GM19324 (cell line): ENCODE results near the gene MT1G.
"Not testable (repeated sequence)": the region's sequence is repeated elsewhere in the genome, so short reads cannot be mapped to it uniquely, and the experiment has no call there.

Experiments used
- ATAC-seq: cut with Tn5 transposase; IDR thresholded peaks from one replicate; pipeline ENCODE4 v1.9.1; 2021; ENCODE audit warnings: mild to moderate bottlenecking, moderate library complexity; ENCODE audit not compliant: unreplicated experiment, low FRiP score

The MT1G gene

DNA sequence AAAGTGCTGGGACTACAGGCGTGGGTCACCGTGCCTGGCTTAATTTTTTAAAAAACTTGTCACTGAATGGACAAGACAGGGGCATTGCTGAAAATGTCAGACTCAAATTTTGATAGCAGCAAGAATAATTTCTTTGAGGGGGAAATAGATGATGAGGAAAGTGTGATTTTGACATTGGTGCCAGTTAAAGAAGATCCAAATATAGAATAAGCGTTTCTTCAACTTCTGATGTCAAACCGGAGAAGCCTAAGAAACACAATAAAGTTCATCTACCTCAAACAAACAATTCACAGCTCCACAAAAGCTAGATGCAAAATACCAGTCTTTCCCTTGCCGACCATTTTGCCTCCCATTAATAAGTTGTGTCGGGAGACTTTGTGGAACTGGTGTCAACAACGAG is 18.9 kb upstream of the MT1G start:
- ATAC-seq: no peak

DNA sequence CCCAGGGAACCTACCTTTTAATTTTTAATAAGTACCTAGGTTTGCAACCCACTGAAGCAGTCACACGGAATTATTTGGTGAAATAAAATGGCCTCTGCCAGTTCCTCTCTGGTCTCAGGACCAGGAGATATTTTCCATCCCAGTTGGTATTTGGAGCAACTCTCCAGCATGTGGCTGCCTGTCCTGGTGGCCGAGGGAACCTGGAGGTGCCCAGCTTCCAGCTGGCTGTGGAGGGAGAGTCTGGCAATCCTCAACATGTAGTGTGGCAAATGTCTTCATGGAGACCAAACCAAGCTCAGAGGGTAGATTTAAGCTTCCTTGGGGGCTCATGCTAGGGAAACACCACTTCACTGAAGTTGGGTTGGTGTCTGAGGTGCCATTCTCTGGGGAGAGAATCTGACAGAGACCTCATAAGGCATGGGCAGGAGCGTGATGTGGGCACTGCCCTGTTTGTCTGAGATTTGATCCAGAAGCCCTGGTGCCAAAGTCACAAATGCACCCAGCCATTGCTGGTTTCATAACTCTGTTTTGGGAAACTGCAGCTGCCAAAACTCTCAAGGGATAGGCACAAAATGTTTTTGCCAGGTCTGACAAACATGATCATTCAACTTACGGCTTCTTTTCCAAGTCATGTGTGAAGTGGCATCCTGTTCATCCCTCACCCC is 17.2 kb upstream of the MT1G start:
- no peak for ATAC-seq

DNA sequence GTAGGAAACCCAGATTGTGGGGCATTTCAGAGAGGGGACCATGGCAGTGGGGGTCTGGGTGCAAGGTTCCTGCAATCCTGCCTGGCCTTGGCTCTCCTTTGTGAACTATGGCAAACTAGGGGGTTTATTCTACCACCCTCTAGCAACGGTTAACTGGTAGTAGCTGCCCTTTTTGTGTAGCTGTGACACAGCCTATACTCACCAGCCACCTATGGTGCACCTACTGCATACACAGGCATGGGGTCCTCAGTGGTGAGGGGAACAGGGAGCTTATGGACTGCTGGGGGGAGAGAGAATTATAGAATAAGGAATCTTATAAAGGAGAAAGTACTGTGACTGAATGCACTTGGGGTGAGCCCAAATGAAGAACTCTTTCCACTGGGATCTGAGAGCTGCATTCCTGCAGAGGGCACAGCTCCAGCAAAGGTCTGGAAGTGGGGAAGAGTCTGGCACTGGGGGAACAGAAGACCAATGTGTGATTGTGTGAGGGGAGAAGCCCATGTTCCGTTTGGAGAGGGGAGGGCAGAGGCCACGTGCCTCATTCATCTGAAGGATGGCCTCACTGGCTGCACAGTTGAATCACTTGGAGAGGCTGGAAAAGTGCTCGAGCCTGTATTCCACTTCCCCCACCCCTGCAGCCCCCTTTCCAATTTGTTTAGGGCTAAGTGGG is 16.5 kb upstream of the MT1G start:
- ATAC-seq: no peak

DNA sequence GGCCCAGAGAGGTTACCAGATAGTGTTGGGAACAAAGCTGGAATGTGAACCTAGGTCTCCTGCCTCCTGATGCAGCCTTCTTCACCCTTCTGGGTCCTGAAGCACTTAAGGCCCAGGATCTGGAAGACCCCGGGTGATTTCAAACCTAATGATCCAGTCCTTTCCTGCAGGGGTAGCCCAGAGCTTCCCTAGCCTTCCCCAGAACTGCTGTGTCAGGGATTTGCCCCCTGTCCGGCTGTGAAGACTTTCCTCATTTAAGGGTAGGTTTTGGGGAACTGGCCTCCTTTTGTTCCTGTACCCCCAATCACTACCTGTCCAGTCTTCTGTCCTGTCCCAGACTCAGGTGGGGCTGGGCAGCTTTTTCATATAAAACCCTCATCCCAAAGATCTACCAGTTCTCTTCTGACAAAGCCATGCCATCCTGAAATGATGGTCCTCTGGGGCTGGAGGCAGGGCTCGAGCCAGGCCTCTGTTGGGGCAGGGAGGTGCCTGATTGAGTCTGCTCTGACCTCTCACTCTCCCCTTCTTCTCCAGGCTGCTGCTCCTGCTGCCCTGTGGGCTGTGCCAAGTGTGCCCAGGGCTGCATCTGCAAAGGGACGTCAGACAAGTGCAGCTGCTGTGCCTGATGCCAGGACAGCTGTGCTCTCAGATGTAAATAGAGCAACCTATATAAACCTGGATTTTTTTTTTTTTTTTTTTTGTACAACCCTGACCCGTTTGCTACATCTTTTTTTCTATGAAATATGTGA is 15.7 kb upstream of the MT1G start:
- ATAC-seq: no peak

DNA sequence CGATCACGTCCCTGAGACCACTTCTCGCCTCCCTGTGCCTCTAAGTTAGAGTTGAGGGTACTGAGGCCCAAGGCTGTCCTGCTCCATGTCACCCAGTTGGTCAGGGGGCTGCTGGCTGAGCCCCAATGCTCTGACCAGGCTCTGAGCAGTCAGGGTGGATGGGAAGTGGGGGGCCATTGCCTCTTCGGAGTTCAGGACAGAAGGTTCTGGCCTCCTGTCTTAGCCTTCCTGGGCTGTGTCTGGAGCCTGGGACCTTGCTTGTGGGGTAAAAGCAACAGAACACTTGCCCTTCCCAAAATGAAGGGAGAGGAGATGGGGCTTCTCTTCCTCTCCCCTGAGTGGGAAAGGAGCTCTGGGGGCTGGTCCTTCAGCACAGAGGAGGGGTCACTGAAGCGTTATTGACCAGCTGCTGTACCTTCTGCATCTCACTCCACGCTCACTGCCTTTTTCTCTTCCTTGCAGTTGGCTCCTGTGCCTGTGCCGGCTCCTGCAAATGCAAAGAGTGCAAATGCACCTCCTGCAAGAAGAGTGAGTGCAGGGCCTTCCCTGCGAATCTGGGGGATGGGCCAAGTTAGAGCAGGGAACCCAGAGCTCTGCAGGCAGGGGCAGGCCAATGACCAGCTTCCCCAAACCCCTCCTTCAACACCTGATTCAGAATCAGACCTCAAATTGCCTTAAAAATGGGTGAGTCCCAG is 15.0 kb upstream of the MT1G start:
- peak; percentile 3 for ATAC-seq

DNA sequence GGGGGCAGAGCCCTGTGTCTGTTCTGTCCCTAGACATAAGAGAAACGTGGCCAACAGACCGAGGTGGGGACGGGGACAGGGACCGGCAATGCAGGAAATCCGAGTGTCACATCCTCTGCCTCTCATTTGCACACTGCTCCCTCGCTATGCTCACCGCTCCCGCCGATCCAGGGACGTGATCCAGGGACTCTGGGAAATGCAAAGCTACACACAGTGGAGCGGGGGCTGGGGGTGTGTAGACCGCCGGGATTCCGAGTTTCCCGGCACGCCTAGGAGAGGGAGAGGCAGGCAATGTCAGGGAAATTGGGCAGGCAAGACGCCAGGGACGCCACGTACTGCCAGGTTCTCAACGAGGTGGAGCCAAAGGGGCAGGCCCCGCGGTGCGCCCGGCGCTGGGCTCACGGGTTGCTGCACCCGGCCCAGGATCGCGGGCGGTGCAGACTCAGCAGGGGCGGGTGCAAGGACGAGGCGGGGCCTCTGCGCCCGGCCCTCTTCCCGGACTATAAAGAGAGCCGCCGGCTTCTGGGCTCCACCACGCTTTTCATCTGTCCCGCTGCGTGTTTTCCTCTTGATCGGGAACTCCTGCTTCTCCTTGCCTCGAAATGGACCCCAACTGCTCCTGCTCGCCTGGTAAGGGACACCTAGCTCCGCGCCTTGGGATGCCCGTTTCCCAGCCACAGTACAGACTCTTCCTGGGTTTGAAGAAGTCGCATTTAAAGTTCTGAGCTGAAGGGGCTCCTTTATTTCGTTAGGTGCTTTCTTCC is 14.3 kb upstream of the MT1G start, which contains the start of gene MT1X:
Gene MT1X (plus strand): TSS at position 532 of the 764 bp plus-strand sequence. CDS start 71 bp downstream, at position 603.
- ATAC-seq: peak; percentile 98

DNA sequence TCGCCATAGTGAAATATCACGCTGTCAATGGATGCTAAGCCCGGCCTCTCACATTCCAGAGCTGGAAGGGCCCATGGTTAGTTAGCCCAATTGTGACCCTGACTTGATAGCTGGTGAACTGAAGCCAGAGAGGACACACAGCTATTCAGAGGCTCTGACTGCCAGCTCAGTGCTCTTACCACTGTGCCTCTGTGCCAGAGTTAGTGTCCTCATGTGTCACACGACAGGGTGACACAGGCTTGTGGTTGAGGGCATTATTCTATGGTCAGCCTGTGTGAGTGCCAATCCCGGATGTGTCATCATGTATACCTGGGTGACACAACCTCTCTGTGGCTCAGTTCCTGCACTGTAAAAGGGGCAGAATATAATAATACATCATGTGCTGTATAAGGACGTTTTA is 12.0 kb upstream of the MT1G start:
- no peak for ATAC-seq

DNA sequence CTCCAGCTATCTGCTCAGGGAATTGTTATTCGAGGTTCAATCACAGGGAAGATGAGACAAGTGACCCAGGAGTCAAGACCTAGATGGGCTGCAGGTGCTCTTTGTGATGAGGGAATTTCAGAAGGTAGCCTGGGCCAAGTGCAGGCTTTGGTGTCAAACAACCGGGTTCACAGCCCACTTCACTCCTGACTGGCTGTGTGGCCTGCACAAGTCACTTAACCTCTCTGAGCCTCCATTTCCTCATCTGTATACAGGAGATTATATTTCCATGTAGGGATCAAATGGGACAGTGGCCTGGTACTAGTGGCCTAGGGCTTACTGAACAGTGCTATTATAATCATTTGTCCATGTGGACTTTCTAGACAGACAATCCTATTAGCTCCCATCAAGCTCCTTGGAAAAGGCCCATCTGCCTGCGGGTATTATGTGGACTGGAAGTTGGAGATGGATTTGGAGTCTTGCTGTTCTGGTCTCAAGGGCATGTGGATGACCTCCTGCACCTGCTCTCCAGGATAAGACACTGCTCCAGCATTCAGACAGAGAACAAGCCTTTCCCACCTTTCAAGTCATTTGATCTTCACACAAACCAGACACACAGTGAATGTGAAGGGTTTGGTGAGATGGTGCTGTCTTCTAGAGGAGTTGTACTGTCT is 11.3 kb upstream of the MT1G start:
- no peak for ATAC-seq

DNA sequence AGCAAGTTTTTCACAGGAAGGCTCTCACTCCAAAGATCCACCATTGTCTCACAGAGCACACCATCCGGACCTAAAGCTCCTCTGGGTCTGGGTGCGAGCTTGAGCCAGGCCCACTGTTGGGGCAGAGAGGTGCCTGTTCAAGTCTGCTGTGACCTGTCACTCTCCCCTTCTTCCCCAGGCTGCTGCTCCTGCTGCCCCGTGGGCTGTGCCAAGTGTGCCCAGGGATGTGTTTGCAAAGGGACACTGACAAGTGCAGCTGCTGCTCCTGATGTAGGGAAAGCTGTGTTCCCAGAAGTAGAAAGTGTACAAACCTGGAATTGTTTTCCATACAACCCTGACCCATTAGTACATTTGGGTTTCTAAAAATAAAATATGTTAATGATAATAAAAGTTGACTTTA is 9.6 kb upstream of the MT1G start:
- no peak for ATAC-seq

DNA sequence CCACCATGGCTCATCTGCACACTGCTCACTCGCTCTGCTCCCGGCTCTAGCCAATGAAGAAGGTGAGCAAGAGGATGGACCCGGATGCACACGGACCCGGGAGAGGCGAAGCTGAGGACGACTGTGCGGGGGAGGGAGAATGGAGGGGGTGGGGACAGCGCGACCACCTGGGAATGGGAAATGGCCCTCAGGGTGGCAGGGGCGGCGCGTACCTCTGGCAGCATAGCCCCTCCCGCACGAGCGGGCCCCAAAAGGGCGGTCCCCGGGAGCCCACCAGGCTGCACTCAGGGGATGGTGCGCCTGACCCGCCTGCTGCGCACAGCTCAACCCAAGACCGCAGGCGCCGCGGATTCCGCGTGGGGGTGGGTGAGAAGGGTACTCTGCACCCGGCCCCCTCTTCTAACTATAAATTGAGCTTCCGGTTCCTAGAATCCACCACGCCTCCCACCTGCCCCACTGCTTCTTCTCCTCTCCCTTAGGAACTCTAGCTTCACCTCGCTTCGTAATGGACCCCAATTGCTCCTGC is 7.9 kb upstream of the MT1G start:
- ATAC-seq: no peak

DNA sequence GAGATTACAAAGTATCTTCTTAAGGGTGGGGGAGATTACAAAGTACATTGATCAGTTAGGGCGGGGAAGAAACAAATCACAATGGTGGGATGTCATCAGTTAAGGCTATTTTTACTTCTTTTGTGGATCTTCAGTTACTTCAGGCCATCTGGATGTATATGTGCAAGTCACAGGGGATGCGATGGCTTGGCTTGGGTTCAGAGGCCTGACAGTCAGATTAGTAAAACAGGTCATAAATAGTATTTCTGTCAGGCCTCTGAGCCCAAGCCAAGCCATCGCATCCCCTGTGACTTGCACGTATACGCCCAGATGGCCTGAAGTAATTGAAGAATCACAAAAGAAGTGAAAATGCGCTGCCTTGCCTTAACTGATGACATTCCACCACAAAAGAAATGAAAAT is 6.7 kb upstream of the MT1G start:
- ATAC-seq: not testable (repeated sequence)

DNA sequence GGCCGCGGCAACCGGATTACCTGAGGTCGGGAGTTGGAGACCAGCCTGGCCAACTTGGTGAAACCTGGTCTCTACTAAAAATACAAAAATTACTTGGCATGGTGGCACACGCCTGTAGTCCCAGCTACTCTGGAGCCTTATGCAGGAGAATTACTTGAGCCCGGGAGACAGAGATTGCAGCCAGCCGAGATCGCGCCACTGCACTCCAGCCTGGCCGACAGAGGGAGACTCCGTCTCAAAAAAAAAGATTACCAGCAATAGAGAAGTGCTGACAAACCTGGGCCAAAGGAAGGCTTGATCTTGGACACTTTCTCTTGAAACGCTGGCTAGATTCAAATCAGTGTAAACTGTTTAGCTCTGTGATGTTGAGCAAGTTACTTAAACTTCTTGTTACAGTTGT is 6.1 kb upstream of the MT1G start:
- ATAC-seq: no peak

DNA sequence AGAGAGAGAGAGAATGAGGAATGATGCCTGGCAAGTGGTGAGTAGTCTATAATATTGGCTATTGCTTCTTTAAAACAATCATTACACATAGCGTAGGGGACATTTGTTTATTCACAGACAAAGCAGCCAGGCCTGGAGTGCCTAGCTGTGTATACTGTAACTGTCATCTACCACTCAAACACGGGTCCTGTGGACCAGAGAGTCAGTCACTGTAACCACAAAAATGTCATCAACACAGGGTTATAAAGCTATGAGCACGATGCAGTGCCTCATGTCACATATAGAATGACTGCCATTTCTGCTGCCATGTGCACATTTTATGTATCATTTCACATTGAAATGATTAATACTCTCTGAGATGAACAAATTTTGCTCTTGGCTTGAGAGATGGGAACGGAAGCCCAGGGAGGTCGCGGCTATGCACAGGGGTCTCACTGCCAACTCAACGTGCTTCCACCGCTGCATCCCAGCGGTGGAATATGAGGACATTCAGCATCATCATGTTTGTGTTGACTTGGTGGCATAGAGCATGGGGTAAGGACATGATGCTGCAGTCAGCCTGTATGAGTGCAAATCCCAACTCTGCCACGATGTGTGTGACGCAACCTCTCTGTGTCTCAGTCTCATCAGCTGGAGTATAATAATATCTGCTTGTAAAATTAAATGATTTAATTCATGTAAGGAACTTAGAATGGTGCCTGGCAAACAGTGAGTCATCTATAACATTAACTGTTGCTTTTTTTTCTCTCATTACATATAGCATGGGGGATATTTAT is 5.1 kb upstream of the MT1G start:
- no peak for ATAC-seq

DNA sequence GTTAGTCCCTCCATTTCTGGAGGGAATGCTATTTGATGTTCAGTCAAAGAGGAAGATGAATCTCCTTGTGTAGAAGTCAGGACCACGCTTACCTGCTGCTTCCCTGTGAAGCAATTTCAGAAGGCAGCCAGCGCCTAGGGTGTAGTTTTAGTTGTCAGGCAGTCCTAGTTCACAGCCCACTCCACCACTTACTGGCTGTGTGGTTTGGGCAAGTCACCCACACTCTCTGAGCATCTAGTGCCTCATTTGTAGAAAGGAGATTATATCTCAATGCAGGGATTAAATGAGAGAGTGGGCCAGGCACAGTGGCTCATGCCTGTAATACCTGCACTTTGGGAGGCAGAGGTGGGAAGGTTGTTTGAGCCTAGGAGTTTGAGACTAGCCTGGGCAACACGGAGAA is 4.3 kb upstream of the MT1G start:
- not testable (repeated sequence) for ATAC-seq

DNA sequence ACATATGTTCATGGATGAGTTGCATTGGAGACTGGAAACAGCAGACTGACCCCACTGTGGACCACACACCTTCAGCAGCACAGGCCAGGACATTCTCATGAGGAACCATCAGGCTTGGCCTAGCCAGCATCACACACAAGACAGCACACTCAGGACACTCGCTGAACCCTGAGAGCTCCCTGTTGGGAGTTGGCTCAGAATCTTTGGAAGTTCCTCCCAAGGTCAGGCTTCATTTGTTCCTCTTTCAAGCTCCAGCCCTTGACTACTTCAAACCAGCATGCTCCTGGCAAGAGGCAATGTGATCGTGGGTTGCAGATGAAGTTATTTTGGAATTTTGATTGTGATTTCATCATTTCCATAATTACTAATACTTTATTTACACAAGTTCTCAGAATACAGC is 3.8 kb upstream of the MT1G start:
- ATAC-seq: not testable (repeated sequence)

DNA sequence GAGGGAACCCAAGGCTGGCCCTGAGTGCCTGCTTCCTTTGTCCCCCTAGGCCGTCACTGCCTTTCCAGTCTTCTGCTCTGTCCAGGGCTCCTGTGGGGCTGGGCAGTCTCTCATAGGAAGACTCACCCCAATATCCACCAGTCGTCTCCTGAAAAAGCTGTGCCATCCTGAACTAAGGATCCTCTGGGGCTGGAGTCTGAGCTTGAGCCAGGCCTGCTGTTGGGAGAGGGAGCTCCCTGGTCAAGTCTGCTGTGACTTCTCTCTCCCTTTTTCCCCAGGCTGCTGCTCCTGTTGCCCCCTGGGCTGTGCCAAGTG is 2.7 kb upstream of the MT1G start:
- no peak for ATAC-seq

DNA sequence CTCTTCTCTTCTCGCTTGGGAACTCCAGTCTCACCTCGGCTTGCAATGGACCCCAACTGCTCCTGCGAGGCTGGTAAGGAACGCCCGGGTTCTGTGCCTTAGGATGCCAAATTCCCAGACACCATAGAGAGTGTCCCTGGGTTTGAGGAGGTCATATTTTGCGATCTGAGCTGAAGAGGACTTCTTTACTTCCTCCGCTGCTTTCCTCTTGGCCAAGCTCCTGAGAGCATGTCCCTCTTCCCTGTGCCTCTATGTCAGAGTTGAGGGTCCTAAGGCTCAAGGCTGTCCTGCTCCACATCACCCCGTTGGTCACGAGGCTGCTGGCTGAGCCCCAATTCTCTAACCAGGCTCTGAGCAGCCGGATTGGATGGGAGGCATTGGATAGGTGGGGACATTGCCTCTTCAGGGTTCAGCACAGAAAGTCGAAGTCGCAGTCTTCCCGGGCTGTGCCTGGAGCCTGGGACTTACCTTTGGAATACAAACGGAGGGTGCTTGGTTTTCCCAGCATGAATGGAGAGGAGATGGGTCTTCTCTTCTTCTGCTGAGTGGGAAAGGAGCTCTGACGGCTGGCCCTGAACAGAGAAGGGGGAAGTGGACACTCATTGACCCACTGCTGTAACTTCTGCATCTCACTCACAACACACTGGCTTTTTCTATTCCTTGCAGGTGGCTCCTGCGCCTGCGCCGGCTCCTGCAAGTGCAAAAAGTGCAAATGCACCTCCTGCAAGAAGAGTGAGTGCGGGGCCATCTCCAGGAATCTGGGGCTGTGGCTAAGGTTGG is 2.2 kb upstream of the MT1G start:
- no peak for ATAC-seq
